Stimulated activated CD4-positive, alpha-beta T cell treated with anti-CD3 and anti-CD28 coated beads, TNF-alpha, amount 100 ng/mL, for 24 hours (primary cell): ENCODE measurements around the gene SNTG2.

Source experiments
- DNase-seq, 3 experiments: peaks; one replicate each; pipeline ENCODE4 v3.0.0-alpha.2; 2020; ENCODE audit warnings: low read depth in 3 of 3

The SNTG2 gene

DNA sequence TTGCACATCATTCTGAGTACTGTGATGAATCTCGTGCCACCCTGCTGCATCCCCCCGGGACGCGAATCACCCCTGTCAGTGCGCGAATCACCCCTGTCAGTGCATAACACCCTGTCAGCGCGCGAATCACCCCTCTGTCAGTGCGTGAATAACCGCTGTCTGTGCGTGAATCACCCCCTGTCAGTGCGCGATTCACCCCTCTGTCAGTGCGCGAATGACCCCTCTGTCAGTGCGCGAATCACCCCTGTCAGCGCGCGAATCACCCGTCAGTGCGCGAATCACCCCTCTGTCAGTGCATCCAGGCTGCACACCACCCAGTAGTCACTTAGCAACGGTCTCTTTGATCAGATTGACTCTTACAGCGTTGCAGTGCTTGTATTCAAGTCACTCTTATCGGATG lies 328.2 kb downstream of the SNTG2 start:
- DNase-seq, result no peak

- no peak for DNase-seq
Observed at GRCh38 chr2:1282552-1282951, 331.9 kb downstream of the SNTG2 start.

DNA sequence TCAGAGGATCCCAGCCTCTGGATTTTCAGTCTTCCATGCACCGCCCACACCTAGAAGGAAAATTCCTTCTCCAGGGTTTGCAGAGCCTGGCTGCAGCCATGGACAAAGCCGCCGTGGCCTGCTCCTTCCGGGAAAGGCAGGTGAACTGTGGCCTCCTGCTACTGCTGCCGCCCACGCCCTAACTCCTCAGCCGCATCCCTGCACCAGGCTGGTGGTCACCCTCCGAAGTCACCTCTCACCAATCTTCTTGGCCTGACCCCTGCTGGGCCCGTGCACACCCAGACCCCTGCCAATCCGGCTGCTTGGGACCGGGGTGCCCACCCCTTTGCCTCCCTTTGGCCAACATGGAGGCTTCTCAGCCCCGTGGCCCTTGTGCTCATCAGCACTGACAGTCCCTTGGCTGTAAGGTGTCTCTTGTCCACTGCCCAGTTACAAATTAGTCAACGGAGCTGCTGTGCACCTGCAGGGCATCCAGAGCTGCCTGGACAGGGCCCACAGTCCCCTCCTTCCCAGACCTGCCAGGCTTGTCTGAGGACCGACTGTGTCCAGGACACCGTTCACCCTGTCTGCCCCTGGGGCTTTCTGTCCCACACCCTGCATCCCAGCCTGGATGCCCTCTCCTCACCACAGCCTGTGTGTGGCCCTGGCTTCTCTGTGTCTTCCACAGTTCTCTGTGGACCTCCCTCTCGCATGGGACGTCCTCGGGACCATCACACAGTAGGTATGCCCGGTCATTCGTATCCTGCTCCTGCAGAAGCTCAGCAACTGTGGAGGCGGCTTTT lies 332.6 kb downstream of the SNTG2 start:
- DNase-seq, result no peak

- no peak for DNase-seq
Observed at GRCh38 chr2:1283871-1284270, 333.2 kb downstream of the SNTG2 start.

DNA sequence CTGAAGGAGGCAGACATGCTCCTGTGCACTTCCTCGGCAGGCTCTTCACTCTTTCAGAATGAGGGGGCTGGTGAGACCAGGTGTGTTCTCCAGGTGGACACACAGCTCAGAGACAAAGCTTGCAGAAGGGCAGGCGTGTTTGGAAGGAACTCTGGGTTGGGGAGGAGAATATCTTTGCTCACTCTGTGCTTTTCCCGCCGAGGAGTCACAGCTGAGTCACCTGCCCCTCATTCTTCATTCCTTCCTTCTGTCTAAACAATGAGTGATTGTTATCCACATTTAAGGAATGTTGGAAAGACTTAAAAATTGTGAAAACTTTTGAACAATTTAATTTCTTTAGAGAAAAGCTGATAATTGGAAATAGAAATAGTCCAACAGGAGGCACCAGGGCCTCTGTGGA lies 336.3 kb downstream of the SNTG2 start:
- no peak for DNase-seq

- no peak for DNase-seq
Observed at GRCh38 chr2:1287427-1287826, 336.8 kb downstream of the SNTG2 start.

- DNase-seq, result no peak
Observed at GRCh38 chr2:1294900-1295299, 344.3 kb downstream of the SNTG2 start.

DNA sequence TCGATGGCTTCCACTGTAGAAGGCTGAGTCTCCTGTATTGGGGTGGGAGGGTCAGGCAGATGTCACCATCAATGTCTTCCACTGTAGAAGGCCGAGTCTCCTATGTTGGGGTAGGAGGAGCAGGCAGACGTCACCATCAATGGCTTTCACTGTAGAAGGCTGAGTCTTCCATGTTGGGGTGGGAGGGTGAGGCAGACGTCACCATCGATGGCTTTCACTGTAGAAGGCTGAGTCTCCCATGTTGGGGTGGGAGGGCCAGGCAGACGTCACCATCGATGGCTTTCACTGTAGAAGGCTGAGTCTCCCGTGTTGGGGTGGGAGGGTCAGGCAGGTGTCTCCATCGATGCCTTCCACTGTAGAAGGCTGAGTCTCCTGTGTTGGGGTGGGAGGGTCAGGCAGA lies 345.1 kb downstream of the SNTG2 start:
- DNase-seq, result no peak

DNA sequence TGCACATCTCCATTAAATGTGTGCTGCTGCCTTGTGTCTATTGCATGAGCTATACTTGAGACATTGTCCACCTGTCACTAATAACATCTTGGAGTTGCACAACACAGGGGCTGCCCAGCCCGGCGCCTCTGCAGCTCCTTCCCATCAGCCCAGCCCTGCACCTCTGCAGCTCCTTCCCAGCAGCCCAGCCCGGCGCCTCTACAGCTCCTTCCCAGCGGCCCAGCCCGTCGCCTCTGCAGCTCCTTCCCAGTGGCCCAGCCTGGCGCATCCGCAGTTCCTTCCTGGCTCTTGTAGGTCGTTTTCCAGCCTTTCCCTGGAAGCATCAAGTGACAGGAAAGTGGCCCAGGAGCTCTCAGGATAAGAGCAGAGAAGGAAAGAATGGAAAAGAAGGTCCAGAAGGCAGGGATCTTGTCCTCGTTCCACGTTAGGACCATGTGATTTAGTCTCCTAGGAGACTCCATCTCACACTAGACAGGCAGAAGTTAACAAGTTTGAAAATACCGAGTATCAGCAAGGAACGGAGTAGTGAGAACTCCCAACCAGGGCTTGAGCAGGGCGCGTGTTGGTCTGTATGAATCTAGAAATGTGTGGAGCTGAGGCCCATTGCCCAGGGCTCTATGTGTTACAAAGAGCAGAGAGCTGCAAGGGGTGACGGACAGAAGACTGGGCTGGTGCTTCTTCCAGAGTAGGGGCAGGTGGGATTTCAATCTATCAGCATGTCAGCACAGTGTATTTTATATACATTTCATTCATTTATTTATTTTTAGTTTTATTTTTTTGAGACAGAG lies 346.9 kb downstream of the SNTG2 start:
- DNase-seq, result no peak

DNA sequence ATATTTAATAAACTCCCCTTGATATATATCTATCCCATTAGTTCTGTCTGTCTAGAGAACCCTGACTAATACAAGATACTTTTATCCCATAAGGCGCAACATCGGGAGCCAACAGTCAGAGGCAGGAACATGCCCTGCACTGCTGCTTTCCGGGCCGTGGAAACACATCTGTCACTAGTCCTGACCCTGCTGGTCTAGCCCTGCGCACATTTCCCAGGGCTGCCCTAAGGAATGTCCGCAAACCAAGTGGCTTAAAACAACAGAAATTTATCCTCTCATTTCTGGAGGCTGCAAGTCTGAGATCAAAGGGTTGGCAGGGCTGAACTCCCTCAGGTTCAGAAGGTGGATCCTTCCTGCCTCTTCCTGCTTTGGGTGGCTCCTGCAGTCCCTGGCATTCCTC lies 348.4 kb downstream of the SNTG2 start:
- no peak for DNase-seq

DNA sequence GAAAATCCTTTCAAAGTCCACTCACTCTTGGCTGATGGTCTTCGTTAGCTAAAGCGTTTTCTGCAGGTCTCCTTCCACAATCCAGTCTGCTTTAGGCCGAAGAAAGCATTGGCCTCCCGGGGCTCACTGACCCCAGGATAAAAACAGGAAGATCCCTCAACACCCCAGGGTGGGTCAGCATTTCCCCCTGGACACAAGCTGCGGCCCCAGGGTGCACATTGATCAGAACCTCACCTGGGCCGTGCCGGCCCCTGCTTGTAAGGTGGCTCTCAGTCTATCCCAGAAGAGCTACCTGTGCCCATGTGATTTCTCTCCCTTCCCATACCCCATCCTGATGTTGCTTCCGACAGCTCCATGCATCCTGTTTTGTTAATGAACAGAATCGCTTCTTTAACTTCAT lies 349.6 kb downstream of the SNTG2 start:
- DNase-seq, result no peak

DNA sequence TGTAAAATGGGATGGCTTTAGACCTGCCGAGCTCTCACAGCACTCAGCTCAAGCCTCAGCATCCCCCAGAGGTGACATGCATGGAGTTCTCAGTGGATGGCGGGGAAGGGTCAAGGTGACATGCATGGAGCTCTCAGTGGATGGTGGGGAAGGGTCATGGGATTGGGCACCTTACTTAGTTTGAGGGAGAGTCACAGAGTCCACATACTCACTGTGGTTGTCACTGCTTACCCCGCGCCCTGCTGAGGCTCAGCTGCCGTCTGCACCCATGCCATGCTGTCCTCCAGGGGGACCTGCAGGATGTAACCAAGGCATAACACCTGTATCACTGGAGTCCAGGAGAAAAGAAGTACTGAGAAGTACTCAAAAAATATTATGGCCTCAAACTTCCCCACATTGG lies 350.4 kb downstream of the SNTG2 start:
- no peak for DNase-seq

- DNase-seq, result no peak
Observed at GRCh38 chr2:1305342-1306013, 354.8 kb downstream of the SNTG2 start.

DNA sequence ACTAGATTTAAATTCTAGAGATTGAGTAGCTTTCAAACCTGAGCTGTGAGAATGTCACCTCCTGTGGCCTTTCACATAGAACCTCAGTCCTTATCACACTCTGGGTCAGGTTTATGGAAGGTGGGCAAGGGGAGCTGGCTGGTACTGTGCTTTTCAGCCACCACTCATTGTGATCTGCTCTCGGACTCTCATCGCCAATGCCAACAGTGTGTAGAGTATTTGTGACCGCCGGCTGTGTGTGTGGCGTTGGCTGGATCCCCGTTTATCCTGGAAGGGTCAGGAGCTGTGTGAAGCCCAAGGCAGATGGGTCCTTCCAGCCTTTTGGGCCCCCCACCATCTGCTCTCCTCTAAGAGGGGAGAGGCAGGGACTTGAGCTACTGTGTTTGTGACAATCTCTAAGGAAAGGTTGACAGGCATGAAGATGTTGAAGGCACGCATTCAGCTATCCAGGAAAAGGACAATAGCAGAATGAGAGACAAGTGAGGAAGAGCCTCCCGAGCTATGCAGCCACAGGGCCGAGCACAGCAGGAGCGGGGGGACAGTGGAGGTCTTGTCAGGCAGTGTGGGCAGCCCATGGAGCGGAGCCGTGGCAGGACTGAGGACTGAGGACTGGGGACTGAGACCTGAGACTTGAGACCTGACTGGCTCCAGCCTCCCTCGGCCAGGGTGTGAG lies 355.5 kb downstream of the SNTG2 start:
- DNase-seq, result no peak

DNA sequence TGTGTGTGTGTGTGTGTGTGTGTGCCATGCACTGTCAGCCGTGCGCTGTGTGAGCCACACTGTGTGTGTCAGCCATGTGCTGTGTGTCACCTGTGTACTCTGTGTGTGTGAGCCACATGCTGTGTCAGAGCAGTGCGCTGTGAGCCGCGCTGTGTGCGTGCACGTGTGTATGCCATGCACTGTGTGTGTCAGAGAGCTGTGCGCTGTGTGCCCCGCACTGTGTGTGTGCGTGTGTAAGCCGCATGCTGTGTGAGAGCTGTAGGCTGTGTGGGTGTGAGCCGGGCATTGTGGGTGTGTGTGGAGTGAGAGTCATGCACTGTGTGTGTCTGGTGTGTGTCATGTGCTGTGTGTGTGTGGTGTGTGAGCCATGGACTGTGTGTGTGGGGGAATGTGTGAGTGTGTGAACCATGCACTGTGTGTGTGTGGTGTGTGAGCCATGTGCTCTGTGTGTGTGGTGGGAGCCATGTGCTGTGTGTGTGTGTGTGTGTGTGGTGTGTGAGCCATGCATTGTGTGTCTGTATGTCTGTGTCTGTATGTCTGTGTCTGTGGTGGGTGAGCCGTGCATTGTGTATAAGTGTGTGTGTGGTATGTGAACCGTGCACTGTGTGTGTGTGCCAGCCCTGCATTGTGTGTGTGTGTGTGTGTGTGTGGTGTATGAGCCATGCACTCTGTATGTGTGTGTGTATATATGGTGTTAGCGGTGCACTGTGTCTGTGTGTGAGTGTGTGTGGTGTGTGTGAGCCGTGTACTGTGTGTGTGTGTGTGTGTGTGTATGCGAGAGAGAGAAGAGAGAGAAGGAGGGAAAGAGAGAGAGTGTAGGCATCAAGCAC lies 356.3 kb downstream of the SNTG2 start:
- DNase-seq, result no peak

DNA sequence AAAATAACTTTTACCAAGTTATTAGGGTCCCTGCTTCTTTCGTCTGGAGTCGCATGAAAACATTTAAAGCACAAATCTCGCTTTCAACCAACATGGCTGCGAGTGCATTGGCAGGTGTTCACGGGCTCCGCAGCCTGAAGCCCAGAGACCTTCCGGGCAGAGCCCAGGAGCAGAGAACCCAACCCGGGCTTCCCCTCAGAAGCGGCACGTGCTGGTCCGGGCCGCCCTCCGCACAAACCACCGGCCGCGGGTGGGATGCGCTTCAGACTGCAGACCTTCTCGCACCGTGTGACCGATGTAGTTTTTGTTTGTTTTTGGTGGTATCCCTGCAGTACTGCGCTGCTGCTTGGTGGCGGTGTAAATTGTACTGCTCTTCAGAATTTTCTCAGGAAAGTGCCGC lies 357.0 kb downstream of the SNTG2 start:
- no peak for DNase-seq

DNA sequence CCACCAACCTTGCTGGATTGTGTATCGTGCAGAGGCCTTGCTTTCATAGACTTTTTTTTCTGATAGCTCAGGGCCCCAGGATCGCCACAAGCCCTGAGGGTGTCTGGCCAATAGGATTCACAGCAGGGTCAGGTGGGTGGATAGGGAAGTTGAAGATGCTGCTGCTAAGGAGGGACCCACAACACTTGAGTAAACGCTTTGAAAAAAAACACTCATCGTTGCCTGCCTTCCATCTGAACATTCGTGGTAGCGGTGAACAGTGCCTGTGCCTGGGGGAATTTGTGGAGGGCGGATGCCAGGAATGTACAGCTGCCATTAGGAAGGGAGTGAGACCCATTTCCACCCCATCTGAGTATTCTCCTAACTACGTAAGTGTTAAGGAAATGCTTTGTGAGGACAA lies 358.0 kb downstream of the SNTG2 start:
- no peak for DNase-seq

- DNase-seq, result no peak
Observed at GRCh38 chr2:1309507-1309906, 358.9 kb downstream of the SNTG2 start.

- no peak for DNase-seq
Observed at GRCh38 chr2:1310202-1310601, 359.6 kb downstream of the SNTG2 start.

- DNase-seq, result no peak
Observed at GRCh38 chr2:1310866-1311265, 360.2 kb downstream of the SNTG2 start.

GRCh38 chr2:1313240-1313924 lies 362.7 kb downstream of the SNTG2 start:
- DNase-seq, result no peak
